SK-N-SH (cell line): ENCODE measurements around the gene TMEM132D.

Experiments used
- EP300 ChIP-seq, 2 experiments: IDR thresholded peaks; 2 replicates each; pipeline versions ENCODE4 v1.4.0 to v1.6.1; 2012; ENCODE audit warnings: borderline replicate concordance in 1 of 2, low read depth in 1 of 2, low read length in 1 of 2
- EZH2phosphoT487 ChIP-seq: fragments of 200-600 bp; sonication (generic); IDR thresholded peaks from 2 replicates; pipeline ENCODE4 v1.6.1; 2017; ENCODE audit warnings: low read depth, mixed run types, mild to moderate bottlenecking, antibody characterized with exemption, moderate library complexity, borderline replicate concordance
- FOXJ3 ChIP-seq: sonication (generic); formaldehyde crosslinking; IDR thresholded peaks from 2 replicates; pipeline ENCODE4 v1.5.1; 2020; ENCODE audit warnings: mild to moderate bottlenecking, missing genetic modification reagents
- NRF1 ChIP-seq: IDR thresholded peaks from 2 replicates; pipeline ENCODE4 v1.6.1; 2012; ENCODE audit warnings: low read depth, mild to moderate bottlenecking, low read length
- POLR2AphosphoS5 ChIP-seq: IDR thresholded peaks from 2 replicates; pipeline ENCODE4 v1.6.1; 2012; ENCODE audit warnings: low read depth, low read length
- RCOR1 ChIP-seq: fragments of 150-350 bp; IDR thresholded peaks from 2 replicates; pipeline ENCODE4 v1.6.1; 2017; ENCODE audit warnings: antibody characterized with exemption, low read length
- RFX5 ChIP-seq: IDR thresholded peaks from 2 replicates; pipeline ENCODE4 v1.6.1; 2012; ENCODE audit warnings: mild to moderate bottlenecking, improper control_type of control experiment, low read length
- SIN3A ChIP-seq: IDR thresholded peaks from 2 replicates; pipeline ENCODE4 v1.6.1; 2012; ENCODE audit warnings: low read depth, mild to moderate bottlenecking, low read length, moderate library complexity, borderline replicate concordance
- SMC3 ChIP-seq: IDR thresholded peaks from 2 replicates; pipeline ENCODE4 v1.6.1; 2012; ENCODE audit warnings: low read depth, low read length, improper control_type of control experiment
- TEAD4 ChIP-seq: IDR thresholded peaks from 2 replicates; pipeline ENCODE4 v1.4.0; 2012; ENCODE audit warnings: mild to moderate bottlenecking, borderline replicate concordance; ENCODE audit not compliant: insufficient read depth
- YY1 ChIP-seq: IDR thresholded peaks from 2 replicates; pipeline ENCODE4 v1.4.0; 2012; ENCODE audit warnings: low read depth, mild to moderate bottlenecking
- TF ChIP-seq, protein P1 (sequence below): fragments of 200-600 bp; sonication (generic); IDR thresholded peaks from 2 replicates; pipeline ENCODE4 v1.6.1; 2017; ENCODE audit warnings: antibody characterized with exemption, mild to moderate bottlenecking, moderate library complexity
- TF ChIP-seq, protein P2 (sequence below): IDR thresholded peaks from 2 replicates; pipeline ENCODE4 v1.4.0; 2012; ENCODE audit warnings: low read depth

DNA sequence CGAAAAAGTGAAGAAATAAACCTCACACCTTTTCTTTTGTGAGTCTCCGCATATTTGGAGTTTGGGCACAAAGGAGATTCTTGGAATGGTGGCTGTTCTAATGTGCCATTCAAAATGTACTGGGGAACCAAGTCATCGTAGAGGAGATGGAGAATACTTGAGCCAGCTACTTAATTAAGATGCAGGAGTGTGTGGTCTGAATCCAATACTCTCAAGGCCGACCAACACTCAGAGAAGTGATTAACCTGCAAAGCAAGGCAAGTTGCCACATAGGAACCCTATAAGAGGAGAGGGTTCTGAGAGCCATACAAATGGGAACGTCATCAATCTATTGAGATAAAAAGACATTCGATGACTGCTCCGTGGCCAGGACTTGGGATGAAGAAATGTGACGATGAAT, 603.8 kb downstream of the TMEM132D start:
- TF ChIP-seq, protein P1, sequence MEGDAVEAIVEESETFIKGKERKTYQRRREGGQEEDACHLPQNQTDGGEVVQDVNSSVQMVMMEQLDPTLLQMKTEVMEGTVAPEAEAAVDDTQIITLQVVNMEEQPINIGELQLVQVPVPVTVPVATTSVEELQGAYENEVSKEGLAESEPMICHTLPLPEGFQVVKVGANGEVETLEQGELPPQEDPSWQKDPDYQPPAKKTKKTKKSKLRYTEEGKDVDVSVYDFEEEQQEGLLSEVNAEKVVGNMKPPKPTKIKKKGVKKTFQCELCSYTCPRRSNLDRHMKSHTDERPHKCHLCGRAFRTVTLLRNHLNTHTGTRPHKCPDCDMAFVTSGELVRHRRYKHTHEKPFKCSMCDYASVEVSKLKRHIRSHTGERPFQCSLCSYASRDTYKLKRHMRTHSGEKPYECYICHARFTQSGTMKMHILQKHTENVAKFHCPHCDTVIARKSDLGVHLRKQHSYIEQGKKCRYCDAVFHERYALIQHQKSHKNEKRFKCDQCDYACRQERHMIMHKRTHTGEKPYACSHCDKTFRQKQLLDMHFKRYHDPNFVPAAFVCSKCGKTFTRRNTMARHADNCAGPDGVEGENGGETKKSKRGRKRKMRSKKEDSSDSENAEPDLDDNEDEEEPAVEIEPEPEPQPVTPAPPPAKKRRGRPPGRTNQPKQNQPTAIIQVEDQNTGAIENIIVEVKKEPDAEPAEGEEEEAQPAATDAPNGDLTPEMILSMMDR = no peak
- TF ChIP-seq, protein P2, sequence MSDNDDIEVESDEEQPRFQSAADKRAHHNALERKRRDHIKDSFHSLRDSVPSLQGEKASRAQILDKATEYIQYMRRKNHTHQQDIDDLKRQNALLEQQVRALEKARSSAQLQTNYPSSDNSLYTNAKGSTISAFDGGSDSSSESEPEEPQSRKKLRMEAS = no peak
- TF ChIP-seq SMC3 = no peak
- no peak for TF ChIP-seq EZH2phosphoT487
- TF ChIP-seq FOXJ3 (CRISPR knock-in tag) = no peak
- TF ChIP-seq RFX5 = no peak
- TF ChIP-seq TEAD4 = no peak
- no peak for TF ChIP-seq NRF1
- TF ChIP-seq POLR2AphosphoS5 = no peak
- no peak for TF ChIP-seq RCOR1
- TF ChIP-seq EP300 (IDR thresholded peaks at IDR 0.05; ENCODE audit: borderline replicate concordance in 1 of 2, low read depth in 1 of 2, low read length in 1 of 2) = no peak
- TF ChIP-seq SIN3A = no peak
- TF ChIP-seq YY1 = no peak
